Measurements from ENCODE around the gene SLC51A. TPM values are rescaled to one million over a fixed set of nuclear protein-coding genes. Genes with fewer than 3 reads are reported as not detected.
A peak's percentile ranks its signal among the peaks of the same experiment; 100 is the strongest.

SLC51A gene
- total and polyA plus RNA-seq, 2 of the 8 experiments (the other 6 are each of a cell fraction or from before 2014, with no cell fraction given) = 6.3 to 9.8 TPM

DNA sequence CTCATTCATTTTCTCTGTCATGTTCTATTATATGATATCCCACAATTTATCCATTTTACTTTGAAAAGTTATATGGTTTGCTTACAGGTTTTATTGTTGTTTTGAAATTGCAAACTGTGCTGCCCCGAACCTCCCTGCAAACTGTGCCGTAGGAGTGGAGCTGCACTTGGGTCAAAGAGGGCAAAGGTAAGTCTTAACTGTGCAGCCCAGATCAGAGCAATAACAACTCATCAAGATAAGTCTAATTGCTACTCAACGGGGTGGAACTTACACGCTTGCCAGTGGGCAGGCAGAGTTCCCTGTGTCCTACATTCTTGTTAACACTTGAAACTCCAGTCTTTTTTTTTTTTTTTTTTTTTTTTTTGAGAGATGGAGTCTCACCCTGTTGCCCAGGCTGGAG is 38.4 kb upstream of the SLC51A start:
- CTCF ChIA-PET (ENCODE audit: partially characterized antibody) = interaction anchor here (1.2 kb wide), 1 partner anchor 36 kb away, joined by 3 read pairs; no protein-coding TSS in a partner anchor
- no peak overlapping the region for H3K18ac ChIP-seq (ENCODE audit: extremely low read depth, low read length)
- FAIRE-seq = no peak
- TF ChIP-seq CBX5 (IDR thresholded peaks at IDR 0.05; ENCODE audit: low read depth, low read length) (no peak), HDAC2 (IDR thresholded peaks at IDR 0.05; ENCODE audit: borderline replicate concordance in 1 of 2, low read depth in 2 of 2, low read length in 2 of 2) (no peak), ASH2L (IDR thresholded peaks at IDR 0.05; ENCODE audit: low read length) (no peak), YY1 (IDR thresholded peaks at IDR 0.05; ENCODE audit: low read depth, low read length) (no peak), POLR2AphosphoS5 (IDR thresholded peaks at IDR 0.05; ENCODE audit: low read depth, low read length) (no peak), BCL11A (IDR thresholded peaks at IDR 0.05; ENCODE audit: low read depth in 2 of 2, low read length in 2 of 2) (no peak)

More for the DNA sequence above, 38.4 kb upstream of the SLC51A start:
- H2BK120ac ChIP-seq (replicated peaks; ENCODE audit: low read depth, low read length) = no peak overlapping the region
- H2AK5ac ChIP-seq (ENCODE audit: low read depth, low read length) = no peak overlapping the region
- peaks cover 4 to 15% (median 11%) of the 10 kb centered on the region in 4 experiments; a peak in 6 of 7 replicates for H3K4me1 ChIP-seq (replicated peaks in 1 of 4; ENCODE audit: control insufficient read depth in 3 of 4, insufficient read depth in 4 of 4, low read length in 3 of 4)
- POLR2A ChIA-PET (ENCODE audit: partially characterized antibody) = no interaction called here
- H2AFZ ChIP-seq (ENCODE audit: low read length) = no peak overlapping the region
- H3K9ac ChIP-seq (replicated peaks in 1 of 4; ENCODE audit: extremely low read depth in 1 of 4, low read depth in 3 of 4, low read length in 3 of 4) = no peak overlapping the region
- H3K36me3 ChIP-seq (ENCODE audit: control insufficient read depth in 2 of 4, insufficient read depth in 4 of 4, low read length in 3 of 4) = no peaks in the 10 kb centered on the region
- H3K9me3 ChIP-seq (ENCODE audit: insufficient read depth in 2 of 2, low read depth in 1 of 2, low read length in 1 of 2) = no peaks in the 10 kb centered on the region
- no peak overlapping the region for H3K4me2 ChIP-seq (ENCODE audit: insufficient read depth in 1 of 2, low read depth in 2 of 2, low read length in 2 of 2)
- no peak overlapping the region for H4K5ac ChIP-seq (ENCODE audit: insufficient read length, low read depth, low read length)
- no peak overlapping the region for H3K56ac ChIP-seq (replicated peaks; ENCODE audit: insufficient read length, low read depth, low read length)
- H4K8ac ChIP-seq (ENCODE audit: extremely low read depth, insufficient read depth, low read length) = no peak overlapping the region
- H3K27ac ChIP-seq (ENCODE audit: low read depth, low read length) = no peak overlapping the region
- 0 out of 2 replicates have a peak overlapping the region, but pooled peaks have one; percentile 90 for H2BK20ac ChIP-seq (ENCODE audit: low read length)
- no peaks in the 10 kb centered on the region for H3K79me2 ChIP-seq (ENCODE audit: control insufficient read depth in 1 of 2, insufficient read depth in 2 of 2, low read length in 2 of 2)
- no peak overlapping the region for H3K23ac ChIP-seq (ENCODE audit: insufficient read length)
- no peak overlapping the region for H3K4ac ChIP-seq (replicated peaks; ENCODE audit: insufficient read length, low read depth, low read length)
- 81% methylated on average over 4 of the region's 4 CpGs; no CpG with 5 or more reads in 1 of the 2 experiments for WGBS, 2 experiments (ENCODE audit: extremely low coverage in 1 of 2, insufficient coverage in 1 of 2, insufficient read length in 1 of 2, insufficient replicate concordance in 2 of 2, low coverage in 1 of 2, low lambda C conversion rate in 2 of 2, missing lambda C conversion rate in 1 of 2)
- no peaks in the 10 kb centered on the region for H3K79me1 ChIP-seq (ENCODE audit: low read depth, low read length)
- H3K4me3 ChIP-seq (ENCODE audit: extremely low read depth in 1 of 4, insufficient read depth in 2 of 4, low read depth in 3 of 4, low read length in 4 of 4) = no peak overlapping the region
- H3K27me3 ChIP-seq (replicated peaks in 1 of 4; ENCODE audit: control insufficient read depth in 3 of 4, extremely low read depth in 1 of 4, insufficient read depth in 3 of 4, low read length in 3 of 4) = no peaks in the 10 kb centered on the region
- H3K23me2 ChIP-seq (ENCODE audit: low read depth, low read length) = no peaks in the 10 kb centered on the region
- H3K14ac ChIP-seq (ENCODE audit: insufficient read length) = no peak overlapping the region
- no peak overlapping the region for H4K91ac ChIP-seq (replicated peaks; ENCODE audit: insufficient read length, low read length)
- H2BK5ac ChIP-seq (ENCODE audit: low read depth, low read length) = no peak overlapping the region
- H2BK12ac ChIP-seq (ENCODE audit: low read depth, low read length) = no peak overlapping the region
- no peak for DNase-seq (ENCODE audit: low read depth in 1 of 2, low spot score in 2 of 2)
- no peaks in the 10 kb centered on the region for H4K20me1 ChIP-seq (replicated peaks in 1 of 2; ENCODE audit: control insufficient read depth in 1 of 2, insufficient read depth in 2 of 2, low read length in 2 of 2)
- H2BK15ac ChIP-seq (ENCODE audit: low read length) = no peak overlapping the region
